Loucy (cell line): Measurements from ENCODE around the gene HPSE.
A peak's percentile ranks its signal among the peaks of the same experiment; 100 is the strongest.
"Not testable (repeated sequence)": the region's sequence is repeated elsewhere in the genome, so short reads cannot be mapped to it uniquely, and the experiment has no call there.

ENCODE experiments used
- H2AFZ ChIP-seq: fragments of 200-600 bp; sonication (generic); 2 replicates; pipeline ENCODE4 v1.6.0; 2016; ENCODE audit warnings: antibody characterized with exemption, mild to moderate bottlenecking, low read length, moderate library complexity
- H3F3A ChIP-seq: fragments of 200-600 bp; 2 replicates; pipeline ENCODE4 v1.6.0; 2016; ENCODE audit warnings: antibody characterized with exemption, low read depth, mild to moderate bottlenecking
- H3K27me3 ChIP-seq: fragments of 200-600 bp; sonication (generic); 2 replicates; pipeline ENCODE4 v1.6.1; 2014; ENCODE audit warnings: low read length, mild to moderate bottlenecking; ENCODE audit not compliant: insufficient read depth, poor library complexity, severe bottlenecking
- H3K36me3 ChIP-seq: fragments of 200-600 bp; sonication (generic); 2 replicates; pipeline ENCODE4 v1.6.1; 2016; ENCODE audit warnings: low read length; ENCODE audit not compliant: insufficient read depth
- H3K4me1 ChIP-seq: fragments of 200-600 bp; sonication (generic); 2 replicates; pipeline ENCODE4 v1.5.1; 2014; ENCODE audit warnings: low read length, mild to moderate bottlenecking; ENCODE audit not compliant: insufficient read depth, poor library complexity, severe bottlenecking
- H3K4me2 ChIP-seq: fragments of 200-600 bp; sonication (generic); 2 replicates; pipeline ENCODE4 v1.6.0; 2014; ENCODE audit warnings: antibody characterized with exemption, low read length, low read depth, mild to moderate bottlenecking; ENCODE audit not compliant: poor library complexity, severe bottlenecking
- H3K4me3 ChIP-seq: fragments of 200-600 bp; sonication (generic); 2 replicates; pipeline ENCODE4 v1.5.1; 2014; ENCODE audit warnings: low read length, mild to moderate bottlenecking, mixed read lengths; ENCODE audit not compliant: poor library complexity, severe bottlenecking
- H3K79me2 ChIP-seq: fragments of 200-600 bp; sonication (generic); 2 replicates; pipeline ENCODE4 v1.6.1; 2014; ENCODE audit warnings: low read length; ENCODE audit not compliant: insufficient read depth
- H3K9ac ChIP-seq: fragments of 200-600 bp; sonication (generic); 2 replicates; pipeline ENCODE4 v1.6.0; 2014; ENCODE audit warnings: mild to moderate bottlenecking, low read depth, low read length, moderate library complexity; ENCODE audit not compliant: poor library complexity, severe bottlenecking
- H3K9me2 ChIP-seq: fragments of 200-600 bp; sonication (generic); replicated peaks from 2 replicates; pipeline ENCODE4 v1.6.1; 2016; ENCODE audit warnings: low read depth, low read length, mixed read lengths
- H3K9me3 ChIP-seq: fragments of 200-600 bp; sonication (generic); 2 replicates; pipeline ENCODE4 v1.6.1; 2014; ENCODE audit warnings: mild to moderate bottlenecking, antibody characterized with exemption, low read length, low read depth; ENCODE audit not compliant: insufficient read depth
- H4K20me1 ChIP-seq: fragments of 200-600 bp; sonication (generic); 2 replicates; pipeline ENCODE4 v1.6.0; 2014; ENCODE audit warnings: antibody characterized with exemption, low read length, mild to moderate bottlenecking; ENCODE audit not compliant: insufficient read depth, poor library complexity, severe bottlenecking
- EZH2phosphoT487 ChIP-seq: fragments of 200-600 bp; IDR thresholded peaks from 2 replicates; pipeline ENCODE4 v1.6.1; 2018; ENCODE audit warnings: antibody characterized with exemption, mild to moderate bottlenecking, moderate library complexity, borderline replicate concordance
- TF ChIP-seq, protein P1 (sequence below): fragments of 200-600 bp; sonication (generic); conservative IDR thresholded peaks from 2 replicates; pipeline ENCODE4 v1.5.1; 2014; ENCODE audit warnings: mild to moderate bottlenecking, antibody characterized with exemption, low read length

HPSE gene

DNA sequence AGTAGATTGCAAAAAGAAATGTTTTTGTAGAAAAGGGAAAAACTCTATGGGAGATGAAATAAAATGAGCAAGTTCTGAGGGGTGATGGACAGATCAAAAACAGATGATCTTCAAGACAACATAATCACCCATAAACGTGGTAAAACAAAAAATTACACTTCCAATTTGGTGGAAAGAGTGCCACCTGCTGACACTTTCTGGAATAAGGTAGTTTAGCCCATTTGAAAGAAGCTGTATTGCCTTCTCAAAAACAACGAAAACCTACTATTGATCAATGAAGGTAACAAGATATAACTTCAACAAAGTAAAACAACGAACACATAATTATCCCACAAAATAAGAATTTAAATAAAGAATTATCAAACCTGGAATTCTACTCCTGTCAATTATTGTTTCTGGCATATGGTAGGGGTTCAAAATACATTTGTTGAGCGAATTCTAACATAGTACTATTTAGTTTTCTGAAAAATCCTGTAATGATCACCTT is 52.6 kb downstream of the HPSE start:
- H3K9me2 ChIP-seq, result no peaks in the 10 kb centered on the region
- peak overlapping the region; percentile 83 for H3K4me2 ChIP-seq
- 0 out of 2 replicates have a peak overlapping the region, but pooled peaks have one; percentile 26 for H2AFZ ChIP-seq
- peaks cover 6% of the 10 kb centered on the region for H4K20me1 ChIP-seq
- peaks cover 16% of the 10 kb centered on the region; the same call in 1 of the 2 replicates for H3K79me2 ChIP-seq
- TF ChIP-seq, protein P1, sequence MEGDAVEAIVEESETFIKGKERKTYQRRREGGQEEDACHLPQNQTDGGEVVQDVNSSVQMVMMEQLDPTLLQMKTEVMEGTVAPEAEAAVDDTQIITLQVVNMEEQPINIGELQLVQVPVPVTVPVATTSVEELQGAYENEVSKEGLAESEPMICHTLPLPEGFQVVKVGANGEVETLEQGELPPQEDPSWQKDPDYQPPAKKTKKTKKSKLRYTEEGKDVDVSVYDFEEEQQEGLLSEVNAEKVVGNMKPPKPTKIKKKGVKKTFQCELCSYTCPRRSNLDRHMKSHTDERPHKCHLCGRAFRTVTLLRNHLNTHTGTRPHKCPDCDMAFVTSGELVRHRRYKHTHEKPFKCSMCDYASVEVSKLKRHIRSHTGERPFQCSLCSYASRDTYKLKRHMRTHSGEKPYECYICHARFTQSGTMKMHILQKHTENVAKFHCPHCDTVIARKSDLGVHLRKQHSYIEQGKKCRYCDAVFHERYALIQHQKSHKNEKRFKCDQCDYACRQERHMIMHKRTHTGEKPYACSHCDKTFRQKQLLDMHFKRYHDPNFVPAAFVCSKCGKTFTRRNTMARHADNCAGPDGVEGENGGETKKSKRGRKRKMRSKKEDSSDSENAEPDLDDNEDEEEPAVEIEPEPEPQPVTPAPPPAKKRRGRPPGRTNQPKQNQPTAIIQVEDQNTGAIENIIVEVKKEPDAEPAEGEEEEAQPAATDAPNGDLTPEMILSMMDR, result peak; percentile 80
- no peak for TF ChIP-seq EZH2phosphoT487
- H3F3A ChIP-seq, result no peaks in the 10 kb centered on the region
- H3K9me3 ChIP-seq, result no peaks in the 10 kb centered on the region
- peak overlapping the region; percentile 83 for H3K4me3 ChIP-seq
- peaks cover 52% of the 10 kb centered on the region for H3K4me1 ChIP-seq
- H3K9ac ChIP-seq, result peak overlapping the region; percentile 42
- H3K27me3 ChIP-seq, result no peaks in the 10 kb centered on the region
- H3K36me3 ChIP-seq, result no peaks in the 10 kb centered on the region

DNA sequence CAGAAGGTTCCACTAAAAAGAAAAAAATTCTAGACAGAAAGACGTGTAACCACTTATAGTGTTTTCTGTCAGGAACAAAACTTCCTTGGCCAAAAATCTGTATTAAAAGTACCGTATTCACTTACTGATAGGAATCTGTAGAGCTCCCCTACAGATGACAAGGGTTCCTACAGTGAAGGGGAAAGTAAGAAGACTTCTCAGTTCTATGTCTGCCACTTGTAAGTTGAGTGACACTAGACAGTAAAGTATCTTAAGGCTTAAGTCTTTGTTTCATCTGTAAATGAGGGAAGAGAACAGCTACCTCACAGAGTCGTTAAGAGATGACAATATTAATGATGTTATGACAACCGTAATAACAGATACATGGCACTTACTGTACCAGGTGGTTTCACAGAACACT is 53.3 kb downstream of the HPSE start:
- Histone ChIP-seq H4K20me1 (peaks cover 6% of the 10 kb centered on the region), H3K9ac (peak overlapping the region; percentile 42), H3F3A (no peaks in the 10 kb centered on the region), H3K36me3 (no peaks in the 10 kb centered on the region), H3K27me3 (no peaks in the 10 kb centered on the region), H2AFZ (no peak overlapping the region), H3K9me3 (no peaks in the 10 kb centered on the region), H3K4me3 (peak overlapping the region; percentile 63), H3K79me2 (peaks cover 16% of the 10 kb centered on the region; the same call in 1 of the 2 replicates), H3K9me2 (no peaks in the 10 kb centered on the region), H3K4me1 (peaks cover 57% of the 10 kb centered on the region), H3K4me2 (peak overlapping the region; percentile 83)
- TF ChIP-seq EZH2phosphoT487, result no peak
- TF ChIP-seq, protein P1, result no peak; the same call in 1 of the 2 replicates

DNA sequence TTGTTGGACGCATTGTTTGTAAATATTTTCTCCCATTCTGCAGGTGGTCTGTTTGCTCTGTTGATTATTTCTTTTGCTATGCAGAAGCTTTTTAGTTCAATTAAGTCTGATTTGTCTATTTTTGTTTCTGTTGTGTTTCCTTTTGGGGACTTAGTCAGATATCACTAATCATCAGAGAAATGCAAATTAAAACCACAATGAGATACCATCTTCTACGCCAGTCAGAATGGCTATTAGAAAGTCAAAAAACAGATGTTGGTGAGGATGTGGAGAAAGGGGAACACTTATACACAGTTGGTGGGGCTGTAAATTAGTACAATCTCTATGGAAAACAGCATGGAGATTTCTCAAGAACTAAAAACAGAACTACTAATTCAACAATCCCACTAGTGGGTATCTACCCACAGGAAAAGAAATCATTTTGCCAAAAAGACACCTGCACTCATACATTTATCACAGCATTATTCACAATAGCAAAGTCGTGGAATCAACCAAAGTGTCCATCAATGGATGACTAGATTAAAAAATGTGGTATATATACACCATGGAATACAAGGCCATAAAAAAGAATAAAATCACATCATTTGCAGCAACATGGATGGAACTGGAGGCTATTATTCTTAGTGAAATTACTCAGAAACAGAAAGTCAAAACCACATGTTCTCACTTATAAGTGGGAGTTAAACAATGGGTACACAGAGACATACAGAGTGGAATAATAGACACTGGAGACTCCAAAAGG is 58.2 kb downstream of the HPSE start:
- no peaks in the 10 kb centered on the region; the same call in 1 of the 2 replicates for H3F3A ChIP-seq
- H3K9ac ChIP-seq, result no peak overlapping the region
- TF ChIP-seq, protein P1, result no peak
- no peak for TF ChIP-seq EZH2phosphoT487
- H3K4me2 ChIP-seq, result peak overlapping the region; percentile 49
- no peaks in the 10 kb centered on the region for H3K27me3 ChIP-seq
- H3K4me1 ChIP-seq, result peaks cover 33% of the 10 kb centered on the region
- H4K20me1 ChIP-seq, result no peaks in the 10 kb centered on the region
- no peak overlapping the region for H2AFZ ChIP-seq
- H3K4me3 ChIP-seq, result peak overlapping the region; percentile 25
- no peaks in the 10 kb centered on the region for H3K9me2 ChIP-seq
- no peaks in the 10 kb centered on the region for H3K36me3 ChIP-seq
- H3K79me2 ChIP-seq, result peaks cover 4% of the 10 kb centered on the region; the same call in 1 of the 2 replicates
- no peaks in the 10 kb centered on the region for H3K9me3 ChIP-seq

DNA sequence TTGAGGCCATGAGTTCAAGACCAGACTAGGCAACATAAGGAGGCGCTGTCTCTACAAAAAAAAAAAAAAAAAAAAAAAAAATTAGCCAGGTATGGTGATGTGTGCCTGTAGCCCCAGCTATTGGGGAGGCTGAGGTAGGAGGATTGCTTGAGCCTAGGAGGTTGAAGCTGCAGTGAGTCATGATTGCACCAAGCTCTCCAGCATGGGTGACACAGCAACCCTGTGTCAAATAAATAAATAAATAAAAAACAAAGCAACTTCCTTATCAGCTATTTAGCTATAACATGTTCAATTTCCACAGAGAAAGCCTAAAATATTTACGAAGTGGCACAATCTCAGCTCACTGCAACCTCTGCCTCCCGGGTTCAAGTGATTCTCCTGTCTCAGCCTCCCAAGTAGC is 60.7 kb downstream of the HPSE start:
- peaks cover 17% of the 10 kb centered on the region for H3K4me1 ChIP-seq
- not testable (repeated sequence) for H4K20me1 ChIP-seq, H3K9ac ChIP-seq, H3F3A ChIP-seq, H3K9me2 ChIP-seq, H3K9me3 ChIP-seq, H3K4me3 ChIP-seq, H3K36me3 ChIP-seq, H3K79me2 ChIP-seq, H3K4me2 ChIP-seq, H2AFZ ChIP-seq, H3K27me3 ChIP-seq
